Measurements from ENCODE around the gene APOBEC3A.

DNA sequence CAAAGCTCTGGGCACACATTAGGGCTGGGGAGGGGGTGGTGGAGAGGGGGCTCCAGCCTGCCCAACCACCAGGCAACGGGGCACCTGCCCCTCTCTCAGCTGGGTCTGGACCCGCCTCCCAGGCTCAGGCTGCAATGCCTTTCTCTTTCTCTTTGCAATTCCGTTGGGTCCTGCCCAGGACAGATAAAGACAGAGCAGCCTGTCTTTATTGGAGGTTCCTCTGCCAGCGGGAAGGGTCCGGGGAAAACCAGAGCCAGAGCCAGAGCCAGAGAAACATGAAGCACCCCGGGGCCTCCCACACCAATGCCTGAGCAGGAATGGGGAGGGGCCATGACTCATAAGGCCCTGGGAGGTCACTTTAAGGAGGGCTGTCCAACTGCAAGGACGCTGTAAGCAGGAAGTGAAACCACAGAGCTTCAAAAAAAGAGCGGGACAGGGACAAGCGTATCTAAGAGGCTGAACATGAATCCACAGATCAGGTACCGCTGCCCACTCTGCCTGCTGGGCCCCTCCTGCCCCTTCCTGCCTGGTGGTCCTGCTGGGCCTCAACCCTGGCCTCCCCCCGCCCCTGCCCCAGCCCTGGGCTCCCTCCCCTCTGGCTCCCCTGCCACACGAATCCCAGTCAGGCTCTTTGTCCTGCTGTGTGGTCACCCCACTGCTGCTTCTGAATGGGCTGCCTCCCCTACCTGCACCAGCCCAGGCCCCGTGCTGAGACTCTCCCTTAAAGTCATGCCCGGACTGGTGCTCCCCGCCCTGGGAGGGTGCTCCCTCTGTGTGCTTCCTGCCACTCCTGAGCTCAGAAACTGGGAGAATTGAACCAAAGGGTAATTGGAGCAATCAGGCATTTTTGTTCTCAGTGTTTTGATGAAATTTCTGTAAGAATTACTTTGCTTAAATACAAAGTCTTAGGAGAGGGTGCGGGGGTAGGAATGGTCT lies 24.9 kb downstream of the APOBEC3A start, which contains the start of gene APOBEC3B:
- TF ChIP-seq, protein P1, sequence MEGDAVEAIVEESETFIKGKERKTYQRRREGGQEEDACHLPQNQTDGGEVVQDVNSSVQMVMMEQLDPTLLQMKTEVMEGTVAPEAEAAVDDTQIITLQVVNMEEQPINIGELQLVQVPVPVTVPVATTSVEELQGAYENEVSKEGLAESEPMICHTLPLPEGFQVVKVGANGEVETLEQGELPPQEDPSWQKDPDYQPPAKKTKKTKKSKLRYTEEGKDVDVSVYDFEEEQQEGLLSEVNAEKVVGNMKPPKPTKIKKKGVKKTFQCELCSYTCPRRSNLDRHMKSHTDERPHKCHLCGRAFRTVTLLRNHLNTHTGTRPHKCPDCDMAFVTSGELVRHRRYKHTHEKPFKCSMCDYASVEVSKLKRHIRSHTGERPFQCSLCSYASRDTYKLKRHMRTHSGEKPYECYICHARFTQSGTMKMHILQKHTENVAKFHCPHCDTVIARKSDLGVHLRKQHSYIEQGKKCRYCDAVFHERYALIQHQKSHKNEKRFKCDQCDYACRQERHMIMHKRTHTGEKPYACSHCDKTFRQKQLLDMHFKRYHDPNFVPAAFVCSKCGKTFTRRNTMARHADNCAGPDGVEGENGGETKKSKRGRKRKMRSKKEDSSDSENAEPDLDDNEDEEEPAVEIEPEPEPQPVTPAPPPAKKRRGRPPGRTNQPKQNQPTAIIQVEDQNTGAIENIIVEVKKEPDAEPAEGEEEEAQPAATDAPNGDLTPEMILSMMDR (IDR thresholded peaks at IDR 0.05): no peak
- peak; percentile 8 for TF ChIP-seq POLR2A (IDR thresholded peaks at IDR 0.05)

Measured in right lobe of liver (tissue), 4 donors.